AG09319 (cell line): ENCODE data around the gene RABGAP1L.
"Not testable (repeated sequence)": the region's sequence is repeated elsewhere in the genome, so short reads cannot be mapped to it uniquely, and the experiment has no call there.

Experiments
- DNase-seq: peaks from one replicate; pipeline ENCODE4 v3.0.0-alpha.2; 2010; ENCODE audit warnings: low read depth; ENCODE audit errors: extremely low read depth
- CTCF ChIP-seq: IDR thresholded peaks from 2 replicates; pipeline ENCODE4 v1.5.1; 2011; ENCODE audit warnings: low read depth, mild to moderate bottlenecking, inconsistent platforms, low read length, moderate library complexity

RABGAP1L gene

DNA sequence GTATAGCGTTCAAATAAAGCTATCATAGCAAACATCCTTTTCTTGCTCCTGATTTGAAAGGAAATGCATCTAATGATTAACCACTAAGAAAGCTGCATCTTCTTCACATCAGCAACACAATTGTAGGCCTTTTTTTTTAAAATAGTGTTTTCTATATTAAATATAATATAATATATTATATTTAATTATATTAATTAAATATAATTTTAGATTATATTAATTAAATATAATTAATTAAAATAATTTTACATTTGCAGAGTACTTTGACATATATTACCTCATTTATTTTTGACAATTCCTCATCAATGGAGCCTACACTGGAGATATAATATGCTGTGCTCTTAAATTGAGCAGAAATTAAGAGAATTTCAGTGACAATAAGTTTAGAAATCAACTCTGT lies 481.5 kb downstream of the RABGAP1L start:
- DNase-seq, result no peak
- TF ChIP-seq CTCF, result no peak

- no peak for TF ChIP-seq CTCF
- DNase-seq, result no peak
These were observed 483.1 kb downstream of the RABGAP1L start for GRCh38 chr1:174642393-174642792.

DNA sequence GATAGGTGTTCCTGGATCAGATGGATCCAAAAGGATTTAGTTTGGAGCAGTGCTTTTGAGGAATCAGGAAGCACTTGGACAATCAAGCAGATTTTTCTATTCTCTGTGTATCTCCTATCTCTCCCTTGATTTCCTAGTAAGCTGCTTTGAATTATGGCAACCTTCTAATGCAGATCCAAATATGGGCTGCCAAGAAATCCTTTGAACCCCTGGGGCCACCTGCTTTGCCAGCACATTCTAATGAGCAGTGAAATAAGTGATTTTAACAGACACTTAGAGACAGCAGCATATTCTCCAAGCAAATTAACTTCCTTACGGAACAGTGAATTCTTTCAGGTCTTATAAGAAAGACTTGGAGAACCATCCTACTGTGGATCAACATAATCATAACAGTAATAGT lies 483.9 kb downstream of the RABGAP1L start:
- no peak for DNase-seq
- no peak for TF ChIP-seq CTCF

DNA sequence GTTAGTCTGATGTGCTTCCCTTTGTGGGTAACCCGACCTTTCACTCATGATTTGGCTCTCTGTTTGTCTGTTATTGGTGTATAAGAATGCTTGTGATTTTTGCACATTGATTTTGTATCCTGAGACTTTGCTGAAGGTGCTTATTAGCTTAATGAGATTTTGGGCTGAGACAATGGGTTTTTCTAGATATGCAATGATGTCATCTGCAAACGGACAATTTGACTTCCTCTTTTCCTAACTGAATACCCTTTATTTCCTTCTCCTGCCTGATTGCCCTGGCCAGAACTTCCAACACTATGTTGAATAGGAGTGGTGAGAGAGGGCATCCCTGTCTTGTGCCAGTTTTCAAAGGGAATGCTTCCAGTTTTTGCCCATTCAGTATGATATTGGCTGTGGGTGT lies 490.3 kb downstream of the RABGAP1L start:
- not testable (repeated sequence) for DNase-seq

DNA sequence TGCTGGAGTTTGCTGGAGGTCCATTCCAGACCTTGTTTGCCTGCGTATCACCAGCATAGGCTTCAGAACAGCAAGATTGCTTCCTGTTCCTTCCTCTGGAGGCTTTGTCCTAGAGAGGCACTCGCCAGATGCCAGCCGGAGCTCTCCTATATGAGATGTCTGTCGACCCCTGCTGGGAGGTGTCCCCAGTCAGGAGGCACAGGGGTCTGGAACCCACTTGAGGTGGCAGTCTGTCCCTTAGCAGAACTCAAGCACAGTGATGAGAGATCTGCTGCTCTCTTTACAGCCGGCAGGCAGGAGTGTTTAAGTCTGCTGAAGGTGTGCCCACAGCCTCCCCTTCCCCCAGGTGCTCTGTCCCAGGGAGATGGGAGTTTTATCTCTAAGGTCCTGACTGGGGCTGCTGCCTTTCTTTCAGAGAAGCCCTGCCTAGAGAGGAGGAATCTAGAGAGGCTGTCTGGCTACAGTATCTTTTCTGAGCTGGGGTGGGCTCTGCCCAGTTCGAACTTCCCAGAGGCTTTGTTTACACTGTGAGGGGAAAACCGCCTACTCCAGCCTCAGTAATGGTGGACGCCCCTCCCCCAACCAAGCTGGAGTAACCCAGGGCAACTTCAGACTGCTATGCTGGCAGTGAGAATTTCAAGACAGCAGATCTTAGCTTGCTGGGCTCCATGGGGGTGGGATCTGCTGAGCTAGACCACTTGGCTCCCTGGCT lies 493.4 kb downstream of the RABGAP1L start:
- no peak for DNase-seq
- no peak for TF ChIP-seq CTCF

GRCh38 chr1:174654560-174654959 lies 495.2 kb downstream of the RABGAP1L start:
- no peak for DNase-seq
- TF ChIP-seq CTCF, result no peak

DNA sequence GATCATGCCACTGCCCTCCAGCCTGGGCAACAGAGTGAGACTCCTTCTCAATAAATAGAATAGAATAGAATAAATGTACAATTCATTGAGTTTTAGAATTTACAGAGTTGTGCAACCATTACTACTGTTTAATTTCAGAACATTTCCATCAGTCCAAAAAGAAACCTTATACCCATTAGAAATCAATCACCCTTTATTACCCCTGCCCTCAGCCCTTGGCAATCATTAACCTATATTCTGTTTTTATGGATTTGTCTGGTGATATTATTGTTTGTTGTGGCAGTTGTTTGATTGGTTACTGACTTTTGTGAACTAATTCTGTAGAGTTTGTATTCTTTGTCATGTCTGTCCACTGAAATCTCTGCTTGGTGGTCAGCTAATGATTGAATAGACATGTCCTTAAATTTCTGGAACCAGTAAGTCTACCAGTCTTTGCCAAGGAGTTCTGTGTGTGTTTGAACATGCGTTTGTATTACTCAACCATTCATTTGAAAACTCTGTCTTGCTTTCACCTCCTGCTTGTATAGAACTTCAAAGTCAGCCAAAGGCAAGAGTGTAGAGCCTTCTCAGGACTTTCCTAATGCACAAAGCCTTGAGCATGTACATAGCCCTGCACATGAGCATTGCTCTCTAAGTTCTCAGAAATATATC lies 497.2 kb downstream of the RABGAP1L start:
- no peak for DNase-seq
- TF ChIP-seq CTCF, result no peak

DNA sequence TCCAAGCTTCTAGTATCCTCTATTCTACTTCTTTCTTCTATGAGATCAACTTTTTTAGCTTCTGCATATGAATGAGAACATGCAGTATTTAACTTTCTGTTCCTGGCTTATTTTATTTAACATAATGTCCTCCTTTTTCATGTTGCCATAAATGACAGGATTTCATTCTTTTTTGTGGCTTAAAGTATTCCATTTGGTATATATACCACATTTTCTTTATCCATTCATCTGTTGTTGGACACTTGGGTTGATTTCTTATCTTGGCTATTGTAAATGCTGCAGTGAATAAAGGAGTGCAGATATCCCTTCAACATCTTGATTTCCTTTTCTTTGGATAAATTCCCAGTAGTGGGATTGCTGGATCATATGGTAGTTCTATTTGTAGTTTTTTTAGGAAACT lies 498.1 kb downstream of the RABGAP1L start:
- no peak for TF ChIP-seq CTCF
- DNase-seq, result no peak
